ENCODE data around the gene PATE1. TPM values are rescaled to one million over a fixed set of nuclear protein-coding genes. Genes with fewer than 3 reads are reported as not detected.

The PATE1 gene
- total RNA-seq, 1 donor from 2014 or later, result not detected

GRCh38 chr11:125790825-125791224 is 44.7 kb downstream of the PATE1 start:
- no peak for DNase-seq (ENCODE audit: low read depth)

GRCh38 chr11:125797641-125798040 is 51.6 kb downstream of the PATE1 start:
- no peak for DNase-seq (ENCODE audit: low read depth)

Other genes with a start within 250 kb of the PATE1 start
- gene EI24, start 176.8 kb upstream of the PATE1 start, total RNA-seq, result 141 and 155 TPM in 2 replicates
- gene STT3A, start 153.4 kb upstream of the PATE1 start, total RNA-seq, result 165 and 225 TPM in 2 replicates
- gene CHEK1, start 121.1 kb upstream of the PATE1 start, total RNA-seq, result 22.1 and 39.2 TPM in 2 replicates
- gene ACRV1, start 65.4 kb upstream of the PATE1 start, total RNA-seq, result not detected in 2 replicates
- 0.20 TPM in 1 of 2 replicates, not detected in the other for gene PATE2, start 32.5 kb downstream of the PATE1 start, total RNA-seq
- gene PATE3, start 41.8 kb downstream of the PATE1 start, total RNA-seq, result not detected in 2 replicates
- gene PATE4, start 87.0 kb downstream of the PATE1 start, total RNA-seq, result not detected in 2 replicates
- gene HYLS1, start 141.4 kb downstream of the PATE1 start, total RNA-seq, result 6.2 and 12.3 TPM in 2 replicates
- 15.8 and 23.4 TPM in 2 replicates for gene PUS3, start 156.9 kb downstream of the PATE1 start, total RNA-seq
- 0.10 TPM in 1 of 2 replicates, not detected in the other for gene DDX25, start 158.2 kb downstream of the PATE1 start, total RNA-seq
- gene VSIG10L2, start 199.8 kb downstream of the PATE1 start, total RNA-seq, result not detected in 2 replicates